Measurements from ENCODE around the gene SPIRE2. TPM values are rescaled to one million over a fixed set of nuclear protein-coding genes. Genes with fewer than 3 reads are reported as not detected.
"Not testable (repeated sequence)": the region's sequence is repeated elsewhere in the genome, so short reads cannot be mapped to it uniquely, and the experiment has no call there.

The SPIRE2 gene
- total RNA-seq, 1 donor from 2014 or later: 2.7 TPM

GRCh38 chr16:89793955-89794354, 34.3 kb upstream of the SPIRE2 start:
- H3K4me3 Mint-ChIP-seq: no peak overlapping the region
- DNase-seq (ENCODE audit: low spot score): no peak
- no peak overlapping the region for H3K27ac Mint-ChIP-seq
- H3K9me3 Mint-ChIP-seq: no peaks in the 10 kb centered on the region
- no peaks in the 10 kb centered on the region for H3K4me1 Mint-ChIP-seq (ENCODE audit: low read depth)
- H3K27me3 Mint-ChIP-seq (ENCODE audit: insufficient read depth): no peaks in the 10 kb centered on the region
- intact Hi-C loops (cut with micrococcal nuclease): loop anchor here (1.0 kb wide), 2 partner anchors 67 to 88 kb away; no protein-coding TSS in a partner anchor
- H3K36me3 Mint-ChIP-seq (ENCODE audit: low read depth): peaks cover 24% of the 10 kb centered on the region

GRCh38 chr16:89795676-89796075, 32.6 kb upstream of the SPIRE2 start:
- Mint-ChIP-seq H3K4me1 (ENCODE audit: low read depth) (no peaks in the 10 kb centered on the region), H3K36me3 (ENCODE audit: low read depth) (peaks cover 39% of the 10 kb centered on the region), H3K27me3 (ENCODE audit: insufficient read depth) (no peaks in the 10 kb centered on the region), H3K27ac (no peak overlapping the region), H3K4me3 (no peak overlapping the region), H3K9me3 (no peaks in the 10 kb centered on the region)
- intact Hi-C loops (cut with micrococcal nuclease): no loop called here
- no peak for DNase-seq (ENCODE audit: low spot score)

- intact Hi-C loops (cut with micrococcal nuclease): no loop called here
- Mint-ChIP-seq H3K27me3 (ENCODE audit: insufficient read depth) (no peaks in the 10 kb centered on the region), H3K4me1 (ENCODE audit: low read depth) (no peaks in the 10 kb centered on the region), H3K27ac (peak overlapping the region; percentile 27), H3K9me3 (no peaks in the 10 kb centered on the region), H3K4me3 (no peak overlapping the region), H3K36me3 (ENCODE audit: low read depth) (peaks cover 39% of the 10 kb centered on the region)
- DNase-seq (ENCODE audit: low spot score): no peak
Measured at GRCh38 chr16:89796104-89796503, 32.2 kb upstream of the SPIRE2 start.

GRCh38 chr16:89798126-89798525, 30.1 kb upstream of the SPIRE2 start:
- Mint-ChIP-seq H3K27me3 (ENCODE audit: insufficient read depth) (no peaks in the 10 kb centered on the region), H3K36me3 (ENCODE audit: low read depth) (peaks cover 34% of the 10 kb centered on the region), H3K9me3 (no peaks in the 10 kb centered on the region), H3K27ac (no peak overlapping the region), H3K4me3 (no peak overlapping the region), H3K4me1 (ENCODE audit: low read depth) (no peaks in the 10 kb centered on the region)
- DNase-seq (ENCODE audit: low spot score): no peak
- intact Hi-C loops (cut with micrococcal nuclease): no loop called here

GRCh38 chr16:89798832-89799370, 29.4 kb upstream of the SPIRE2 start:
- Mint-ChIP-seq H3K27me3 (ENCODE audit: insufficient read depth) (no peaks in the 10 kb centered on the region), H3K9me3 (no peaks in the 10 kb centered on the region), H3K36me3 (ENCODE audit: low read depth) (peaks cover 37% of the 10 kb centered on the region), H3K4me1 (ENCODE audit: low read depth) (no peaks in the 10 kb centered on the region), H3K27ac (no peak overlapping the region), H3K4me3 (no peak overlapping the region)
- intact Hi-C loops (cut with micrococcal nuclease): no loop called here
- no peak for DNase-seq (ENCODE audit: low spot score)

GRCh38 chr16:89801800-89802199, 26.5 kb upstream of the SPIRE2 start:
- no peak overlapping the region for H3K27ac Mint-ChIP-seq
- intact Hi-C loops (cut with micrococcal nuclease): no loop called here
- H3K9me3 Mint-ChIP-seq: no peaks in the 10 kb centered on the region
- H3K4me3 Mint-ChIP-seq: no peak overlapping the region
- H3K27me3 Mint-ChIP-seq (ENCODE audit: insufficient read depth): no peaks in the 10 kb centered on the region
- no peak for DNase-seq (ENCODE audit: low spot score)
- peaks cover 45% of the 10 kb centered on the region for H3K36me3 Mint-ChIP-seq (ENCODE audit: low read depth)
- H3K4me1 Mint-ChIP-seq (ENCODE audit: low read depth): no peaks in the 10 kb centered on the region

- intact Hi-C loops (cut with micrococcal nuclease): no loop called here
- H3K36me3 Mint-ChIP-seq (ENCODE audit: low read depth): peaks cover 34% of the 10 kb centered on the region
- H3K27me3 Mint-ChIP-seq (ENCODE audit: insufficient read depth): no peaks in the 10 kb centered on the region
- no peak overlapping the region for H3K4me3 Mint-ChIP-seq
- H3K9me3 Mint-ChIP-seq: no peaks in the 10 kb centered on the region
- H3K4me1 Mint-ChIP-seq (ENCODE audit: low read depth): no peaks in the 10 kb centered on the region
- no peak overlapping the region for H3K27ac Mint-ChIP-seq
- DNase-seq (ENCODE audit: low spot score): no peak
Measured at GRCh38 chr16:89805136-89805905, 23.0 kb upstream of the SPIRE2 start.

- H3K9me3 Mint-ChIP-seq; H3K4me3 Mint-ChIP-seq; H3K27ac Mint-ChIP-seq; H3K27me3 Mint-ChIP-seq (ENCODE audit: insufficient read depth); DNase-seq (ENCODE audit: low spot score); intact Hi-C loops (cut with micrococcal nuclease); H3K4me1 Mint-ChIP-seq (ENCODE audit: low read depth): not testable (repeated sequence)
- H3K36me3 Mint-ChIP-seq (ENCODE audit: low read depth): peaks cover 38% of the 10 kb centered on the region
Measured at GRCh38 chr16:89806589-89807193, 21.6 kb upstream of the SPIRE2 start.

GRCh38 chr16:89808475-89808874, 19.8 kb upstream of the SPIRE2 start:
- intact Hi-C loops (cut with micrococcal nuclease): no loop called here
- H3K36me3 Mint-ChIP-seq (ENCODE audit: low read depth): peaks cover 29% of the 10 kb centered on the region
- H3K27me3 Mint-ChIP-seq (ENCODE audit: insufficient read depth): no peaks in the 10 kb centered on the region

GRCh38 chr16:89811321-89811720, 17.0 kb upstream of the SPIRE2 start:
- intact Hi-C loops (cut with micrococcal nuclease): loop anchor here (10.0 kb wide), 1 partner anchor 597 kb away; the partner anchor contains the start of gene ZNF778
- no peaks in the 10 kb centered on the region for H3K9me3 Mint-ChIP-seq
- no peaks in the 10 kb centered on the region for H3K27me3 Mint-ChIP-seq (ENCODE audit: insufficient read depth)
- H3K27ac Mint-ChIP-seq: no peak overlapping the region
- DNase-seq (ENCODE audit: low spot score): no peak
- peaks cover 24% of the 10 kb centered on the region for H3K36me3 Mint-ChIP-seq (ENCODE audit: low read depth)
- H3K4me3 Mint-ChIP-seq: no peak overlapping the region
- peaks cover 10% of the 10 kb centered on the region for H3K4me1 Mint-ChIP-seq (ENCODE audit: low read depth)

More at GRCh38 chr16:89808475-89808874, 19.8 kb upstream of the SPIRE2 start:
- no peak overlapping the region for H3K4me3 Mint-ChIP-seq
- no peaks in the 10 kb centered on the region for H3K9me3 Mint-ChIP-seq
- peak overlapping the region; percentile 51 for H3K27ac Mint-ChIP-seq
- H3K4me1 Mint-ChIP-seq (ENCODE audit: low read depth): no peaks in the 10 kb centered on the region
- DNase-seq (ENCODE audit: low spot score): no peak

GRCh38 chr16:89815639-89816348, 12.5 kb upstream of the SPIRE2 start:
- intact Hi-C loops (cut with micrococcal nuclease): loop anchor here (1.0 to 10.0 kb wide), 7 partner anchors 13 to 601 kb away; partner anchors contain the start of genes SPATA2L, SPIRE2, TCF25 and TUBB3
- Mint-ChIP-seq H3K9me3 (no peaks in the 10 kb centered on the region), H3K4me1 (ENCODE audit: low read depth) (peaks cover 26% of the 10 kb centered on the region), H3K27ac (peak overlapping the region; percentile 58), H3K4me3 (peak overlapping the region; percentile 86), H3K27me3 (ENCODE audit: insufficient read depth) (no peaks in the 10 kb centered on the region), H3K36me3 (ENCODE audit: low read depth) (peaks cover 8% of the 10 kb centered on the region)
- no peak for DNase-seq (ENCODE audit: low spot score)

GRCh38 chr16:89818851-89819403, 9.3 kb upstream of the SPIRE2 start:
- not testable (repeated sequence) for H3K27me3 Mint-ChIP-seq (ENCODE audit: insufficient read depth); H3K9me3 Mint-ChIP-seq; DNase-seq (ENCODE audit: low spot score); H3K27ac Mint-ChIP-seq; H3K36me3 Mint-ChIP-seq (ENCODE audit: low read depth)
- Mint-ChIP-seq H3K4me1 (ENCODE audit: low read depth) (peaks cover 22% of the 10 kb centered on the region), H3K4me3 (peak overlapping the region; percentile 45)
- intact Hi-C loops (cut with micrococcal nuclease): loop anchor here (10.0 kb wide), 1 partner anchor 604 kb away; the partner anchor contains the start of gene ZNF778
